GM04503 (cell line): ENCODE data around the gene AHRR.
"Not testable (repeated sequence)": the region's sequence is repeated elsewhere in the genome, so short reads cannot be mapped to it uniquely, and the experiment has no call there.

Experiments
- DNase-seq: peaks from one replicate; pipeline ENCODE4 v3.0.0-alpha.2; 2012; ENCODE audit warnings: low read depth

The AHRR gene

GRCh38 chr5:367358-368130 is 46.0 kb downstream of the AHRR start:
- no peak for DNase-seq

GRCh38 chr5:368183-369084 is 46.9 kb downstream of the AHRR start:
- peak; percentile 84 for DNase-seq

- DNase-seq, result no peak
Measured at GRCh38 chr5:369151-369868, 47.8 kb downstream of the AHRR start.

- DNase-seq, result not testable (repeated sequence)
Measured at GRCh38 chr5:369869-370236, 48.3 kb downstream of the AHRR start.

GRCh38 chr5:370311-370958 is 48.9 kb downstream of the AHRR start:
- DNase-seq, result no peak

- no peak for DNase-seq
Measured at GRCh38 chr5:370959-371810, 49.7 kb downstream of the AHRR start.

- DNase-seq, result no peak
Measured at GRCh38 chr5:371811-372555, 50.5 kb downstream of the AHRR start.

- no peak for DNase-seq
Measured at GRCh38 chr5:372556-372995, 51.1 kb downstream of the AHRR start.

- DNase-seq, result no peak
Measured at GRCh38 chr5:372996-373709, 51.6 kb downstream of the AHRR start.

- no peak for DNase-seq
Measured at GRCh38 chr5:373710-374602, 52.4 kb downstream of the AHRR start.

- no peak for DNase-seq
Measured at GRCh38 chr5:374631-375335, 53.3 kb downstream of the AHRR start.

- DNase-seq, result no peak
Measured at GRCh38 chr5:375336-375920, 53.9 kb downstream of the AHRR start.

GRCh38 chr5:375921-376798 is 54.6 kb downstream of the AHRR start:
- no peak for DNase-seq

GRCh38 chr5:376799-377325 is 55.3 kb downstream of the AHRR start:
- DNase-seq, result no peak

GRCh38 chr5:377326-377981 is 55.9 kb downstream of the AHRR start:
- no peak for DNase-seq
